HepG2 (cell line): Measurements from ENCODE around the gene SLC25A25.

Experiments used
- CHD2 ChIP-seq: IDR thresholded peaks from 2 replicates; pipeline ENCODE4 v1.6.1; 2011; ENCODE audit warnings: low read depth, low read length, improper control_type of control experiment
- SP1 ChIP-seq, 2 experiments: fragments of 450-650 bp in 1 of 2; sonication (generic) in 1 of 2; formaldehyde crosslinking in 1 of 2; IDR thresholded peaks; 2 replicates each; pipeline versions ENCODE4 v1.4.0 to v1.6.1; 2016 to 2020; ENCODE audit warnings: missing genetic modification reagents in 1 of 2
- STAT5B ChIP-seq: sonication (generic); formaldehyde crosslinking; IDR thresholded peaks from 2 replicates; pipeline ENCODE4 v1.4.0; 2020; ENCODE audit warnings: missing genetic modification reagents
- TOPORS ChIP-seq: sonication (generic); formaldehyde crosslinking; IDR thresholded peaks from 2 replicates; pipeline ENCODE4 v1.8.0; 2023; ENCODE audit warnings: mild to moderate bottlenecking, missing genetic modification reagents
- ZNF768 ChIP-seq: sonication (generic); formaldehyde crosslinking; IDR thresholded peaks from 2 replicates; pipeline ENCODE4 v1.4.0; 2020; ENCODE audit warnings: missing genetic modification reagents
- ZSCAN31 ChIP-seq: sonication (generic); formaldehyde crosslinking; IDR thresholded peaks from 2 replicates; pipeline ENCODE4 v1.5.0; 2020; ENCODE audit warnings: low read depth, mild to moderate bottlenecking, missing genetic modification reagents

GRCh38 chr9:128100581-128100980 is 32.5 kb downstream of the SLC25A25 start:
- TF ChIP-seq ZSCAN31 (CRISPR knock-in tag): no peak
- no peak for TF ChIP-seq TOPORS (CRISPR knock-in tag)
- TF ChIP-seq STAT5B (CRISPR knock-in tag): no peak
- TF ChIP-seq SP1 (IDR thresholded peaks at IDR 0.05): no peak
- no peak for TF ChIP-seq SP1 (CRISPR knock-in tag; IDR thresholded peaks at IDR 0.05)
- TF ChIP-seq CHD2: no peak
- TF ChIP-seq ZNF768 (CRISPR knock-in tag): no peak
